Adrenal gland (tissue), 12 donors: Measurements from ENCODE around the gene BARHL1. TPM values are rescaled to one million over a fixed set of nuclear protein-coding genes. Genes with fewer than 3 reads are reported as not detected.

ENCODE experiments used
- DNase-seq, 7 donors: peaks; one replicate each; pipeline ENCODE4 v3.0.0-alpha.2; 2019 to 2020
- H3K27ac ChIP-seq, 5 donors: fragments of 200-600 bp; sonication (generic) in 4 of 5; 1 replicate in 3 of 5; 2 replicates in 2 of 5; pipeline versions ENCODE4 v1.5.1 to v1.8.0; 2016 to 2020; ENCODE audit warnings: mild to moderate bottlenecking in 1 of 5
- H3K27me3 ChIP-seq: fragments of 200-600 bp; 2 replicates; pipeline ENCODE4 v1.8.0; 2021
- H3K36me3 ChIP-seq, 2 donors: fragments of 200-600 bp; replicated peaks in 1 of 2; 1 replicate in 1 of 2; 2 replicates in 1 of 2; pipeline versions ENCODE4 v1.5.1 to v1.8.0; 2018 to 2022
- H3K4me1 ChIP-seq, 2 donors: fragments of 200-600 bp; replicated peaks in 1 of 2; 1 replicate in 1 of 2; 2 replicates in 1 of 2; pipeline versions ENCODE4 v1.5.1 to v1.8.0; 2018 to 2021
- H3K4me3 ChIP-seq, 4 donors: fragments of 200-600 bp; sonication (generic) in 3 of 4; one replicate each; pipeline ENCODE4 v1.5.1; 2016 to 2018
- H3K9me3 ChIP-seq, 3 donors: fragments of 200-600 bp; sonication (generic) in 1 of 3; replicated peaks in 1 of 3; 1 replicate in 2 of 3; 2 replicates in 1 of 3; pipeline versions ENCODE4 v1.5.1 to v1.8.0; 2016 to 2021
- POLR2A ChIP-seq, 2 donors: fragments of 450-650 bp; IDR thresholded peaks; one replicate each; pipeline ENCODE4 v1.6.1; 2017; ENCODE audit warnings: antibody characterized with exemption in 2 of 2, mild to moderate bottlenecking in 2 of 2, moderate library complexity in 1 of 2
- WGBS, 4 donors: extraction: QIAGEN DNeasy Blood & Tissue Kit in 2 of 4; methylation state at CpG; one replicate each; pipeline versions ENCODE4 v1.1.5 to v1.1.7; 2013 to 2017; 5-methylcytosine and 5-hydroxymethylcytosine counted together
- intact Hi-C, 2 donors: fragments of 100-400 bp; cut with DNase I; formaldehyde crosslinking; loops; one replicate each; pipeline versions ENCODE4 v1.14.1 to v1.15.0; 2022 to 2023
- polyA plus RNA-seq, 3 donors: library from polyadenylated mRNA; stranded (reverse); fragments of 200-250 nt in 2 of 3; fragments of 350-450 nt in 1 of 3; fragmentation: Illumina TruSeq in 1 of 3; extraction: RNeasy Lipid Tissue Mini Kit (QIAGEN cat#74804) in 1 of 3; gene quantifications; one replicate each; pipeline ENCODE4 v1.2.3, GENCODE V29; 2013 to 2014
- total RNA-seq, 9 donors: library from RNA; depleted of rRNA in 4 of 9; stranded (reverse); fragments of >200 nt in 4 of 9; fragments of 120-200 nt in 1 of 9; fragmentation: NEBNext Ultra II Directional in 1 of 9; extraction: Animal tissue kit (Norgen Biotek cat#: 25700) in 1 of 9; gene quantifications; one replicate each; pipeline versions ENCODE4 v1.1.0 to v1.2.4, GENCODE V29; 2013 to 2023
- TF ChIP-seq, protein P1 (sequence below), 6 experiments: fragments of 450-650 bp in 4 of 6; fragments of 200-600 bp in 2 of 6; sonication (generic) in 1 of 6; IDR thresholded peaks; 1 replicate in 5 of 6; 2 replicates in 1 of 6; pipeline versions ENCODE4 v1.5.1 to v1.8.0; 2016 to 2021; ENCODE audit warnings: antibody characterized with exemption in 6 of 6, mild to moderate bottlenecking in 2 of 6, moderate library complexity in 1 of 6
- donor health status: healthy with polysubstance abuse.
- donor health status: Bipolar disorder and iron deficiency.
- donor health status: DM: yes; HTN: yes; CAD: no.
- donor health status: DM: no; HTN: no; CAD: no.
- donor health status: DM: no; HTN: no; CAD: no.
- donor health status: DM: yes; HTN: yes; CAD: no.

The BARHL1 gene
- total and polyA plus RNA-seq, 12 donors: not detected

DNA sequence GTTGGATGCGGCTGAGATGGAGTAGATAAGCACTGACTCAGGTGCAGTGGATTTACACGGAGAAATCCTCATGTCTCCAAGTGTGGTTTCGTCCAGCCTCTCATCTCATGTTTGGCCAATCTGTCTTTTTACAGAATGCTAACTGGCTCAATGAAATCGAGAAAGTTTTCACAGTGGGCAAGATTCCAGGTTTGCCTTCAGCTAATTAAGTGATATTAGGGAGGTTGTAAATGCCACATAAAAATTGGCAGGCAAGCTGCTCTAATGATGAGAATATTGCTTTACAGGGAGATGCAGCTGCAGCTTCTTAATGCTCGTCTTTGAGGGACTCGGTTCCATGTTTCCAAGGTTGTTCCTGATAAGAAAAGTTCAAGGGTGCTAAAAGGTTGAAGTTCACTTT, 23.7 kb downstream of the BARHL1 start:
- intact Hi-C loops: no loop called here
- no peaks in the 10 kb centered on the region for H3K9me3 ChIP-seq
- no peaks in the 10 kb centered on the region for H3K27me3 ChIP-seq
- no peaks in the 10 kb centered on the region for H3K4me1 ChIP-seq
- WGBS, 4 donors: 76 to 82% (median 80%) methylated on average over 6 of the region's 6 CpGs
- H3K27ac ChIP-seq: no peak overlapping the region
- H3K4me3 ChIP-seq: no peak overlapping the region
- H3K36me3 ChIP-seq: peaks cover 0 to 22% of the 10 kb centered on the region in 2 donors
- no peak for DNase-seq
- TF ChIP-seq, protein P1, sequence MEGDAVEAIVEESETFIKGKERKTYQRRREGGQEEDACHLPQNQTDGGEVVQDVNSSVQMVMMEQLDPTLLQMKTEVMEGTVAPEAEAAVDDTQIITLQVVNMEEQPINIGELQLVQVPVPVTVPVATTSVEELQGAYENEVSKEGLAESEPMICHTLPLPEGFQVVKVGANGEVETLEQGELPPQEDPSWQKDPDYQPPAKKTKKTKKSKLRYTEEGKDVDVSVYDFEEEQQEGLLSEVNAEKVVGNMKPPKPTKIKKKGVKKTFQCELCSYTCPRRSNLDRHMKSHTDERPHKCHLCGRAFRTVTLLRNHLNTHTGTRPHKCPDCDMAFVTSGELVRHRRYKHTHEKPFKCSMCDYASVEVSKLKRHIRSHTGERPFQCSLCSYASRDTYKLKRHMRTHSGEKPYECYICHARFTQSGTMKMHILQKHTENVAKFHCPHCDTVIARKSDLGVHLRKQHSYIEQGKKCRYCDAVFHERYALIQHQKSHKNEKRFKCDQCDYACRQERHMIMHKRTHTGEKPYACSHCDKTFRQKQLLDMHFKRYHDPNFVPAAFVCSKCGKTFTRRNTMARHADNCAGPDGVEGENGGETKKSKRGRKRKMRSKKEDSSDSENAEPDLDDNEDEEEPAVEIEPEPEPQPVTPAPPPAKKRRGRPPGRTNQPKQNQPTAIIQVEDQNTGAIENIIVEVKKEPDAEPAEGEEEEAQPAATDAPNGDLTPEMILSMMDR (IDR thresholded peaks at IDR 0.05): no peak
- no peak for TF ChIP-seq POLR2A (IDR thresholded peaks at IDR 0.05)

DNA sequence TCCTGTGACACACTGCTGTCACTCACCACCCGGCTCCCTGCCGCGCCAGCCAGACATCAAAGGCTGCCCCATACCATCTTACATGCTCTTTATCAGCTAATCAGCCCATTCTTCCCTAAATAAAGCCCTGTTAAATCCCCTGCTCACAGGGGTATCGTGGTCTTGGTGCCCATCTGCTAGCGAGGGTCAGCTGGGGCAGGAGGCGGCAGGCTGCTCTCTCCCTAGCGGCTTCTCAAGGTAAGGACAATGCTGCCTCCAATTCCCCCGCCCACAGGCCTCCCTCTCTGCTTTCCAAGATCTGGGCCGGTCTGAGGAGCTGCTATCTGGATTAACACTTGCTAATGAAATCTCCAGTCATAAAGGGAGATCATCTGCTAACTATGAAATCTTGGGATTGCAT, 26.8 kb downstream of the BARHL1 start:
- Histone ChIP-seq H3K4me1 (no peaks in the 10 kb centered on the region), H3K27ac (no peak overlapping the region), H3K4me3 (no peak overlapping the region), H3K9me3 (no peaks in the 10 kb centered on the region), H3K27me3 (no peaks in the 10 kb centered on the region), H3K36me3 (peaks cover 0 to 36% of the 10 kb centered on the region in 2 donors)
- DNase-seq: no peak
- intact Hi-C loops: no loop called here
- no peak for TF ChIP-seq POLR2A (IDR thresholded peaks at IDR 0.05)
- TF ChIP-seq, protein P1 (IDR thresholded peaks at IDR 0.05): no peak
- WGBS, 4 donors: 93 to 97% (median 93%) methylated on average over 9 of the region's 9 CpGs

DNA sequence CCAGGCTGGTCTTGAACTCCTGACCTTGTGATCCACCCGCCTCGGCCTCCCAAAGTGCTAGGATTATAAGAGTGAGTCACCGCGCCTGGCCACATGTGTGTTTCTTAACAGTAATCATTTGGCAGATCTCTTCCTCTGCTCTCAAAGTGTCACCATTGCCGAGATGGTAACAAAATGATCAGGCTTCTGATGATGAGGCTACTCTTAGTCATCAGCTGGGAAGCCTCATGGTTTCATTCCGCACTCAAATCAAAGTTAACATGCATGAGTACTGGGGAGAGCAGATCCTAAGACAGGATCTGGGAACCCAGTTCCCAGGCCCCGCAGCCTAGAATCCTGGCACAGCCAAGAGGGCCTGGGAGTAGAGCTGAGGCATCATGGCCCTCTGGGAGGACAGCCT, 27.4 kb downstream of the BARHL1 start:
- peaks cover 0 to 36% of the 10 kb centered on the region in 2 donors for H3K36me3 ChIP-seq
- 85 to 86% (median 86%) methylated on average over 6 to 7 of the region's 7 CpGs for whole genome bisulfite sequencing, 4 donors
- intact Hi-C loops: no loop called here

DNA sequence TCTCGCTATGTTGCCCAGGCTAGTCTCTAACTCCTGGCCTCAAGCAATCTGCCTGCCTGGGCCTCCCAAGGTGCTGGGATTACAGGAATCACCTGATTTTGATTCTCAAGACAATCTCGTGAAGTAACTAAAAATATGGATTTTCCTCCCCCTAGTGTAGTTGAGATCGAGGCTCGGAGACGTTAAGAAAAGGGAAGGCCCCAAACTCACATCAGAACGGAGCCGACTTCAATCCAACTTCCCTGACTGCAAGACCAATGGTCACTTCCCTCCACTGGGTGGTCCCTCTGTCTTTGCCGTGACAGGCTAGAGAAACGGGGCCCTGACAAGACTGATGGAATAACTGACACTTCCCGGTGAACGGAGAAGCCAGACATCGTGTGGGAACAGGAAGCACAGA, 28.3 kb downstream of the BARHL1 start:
- Histone ChIP-seq H3K9me3 (no peaks in the 10 kb centered on the region), H3K36me3 (peaks cover 0 to 36% of the 10 kb centered on the region in 2 donors), H3K27me3 (no peaks in the 10 kb centered on the region), H3K4me1 (no peaks in the 10 kb centered on the region), H3K4me3 (no peak overlapping the region), H3K27ac (no peak overlapping the region)
- TF ChIP-seq POLR2A (IDR thresholded peaks at IDR 0.05): no peak
- intact Hi-C loops: no loop called here
- no peak for DNase-seq
- 87 to 91% (median 89%) methylated on average over 12 of the region's 12 CpGs for WGBS, 4 donors

More for the DNA sequence above, 27.4 kb downstream of the BARHL1 start:
- Histone ChIP-seq H3K27me3 (no peaks in the 10 kb centered on the region), H3K27ac (no peak overlapping the region), H3K9me3 (no peaks in the 10 kb centered on the region), H3K4me1 (no peaks in the 10 kb centered on the region), H3K4me3 (no peak overlapping the region)
- TF ChIP-seq, protein P1 (IDR thresholded peaks at IDR 0.05): no peak
- no peak for TF ChIP-seq POLR2A (IDR thresholded peaks at IDR 0.05)
- DNase-seq: no peak

DNA sequence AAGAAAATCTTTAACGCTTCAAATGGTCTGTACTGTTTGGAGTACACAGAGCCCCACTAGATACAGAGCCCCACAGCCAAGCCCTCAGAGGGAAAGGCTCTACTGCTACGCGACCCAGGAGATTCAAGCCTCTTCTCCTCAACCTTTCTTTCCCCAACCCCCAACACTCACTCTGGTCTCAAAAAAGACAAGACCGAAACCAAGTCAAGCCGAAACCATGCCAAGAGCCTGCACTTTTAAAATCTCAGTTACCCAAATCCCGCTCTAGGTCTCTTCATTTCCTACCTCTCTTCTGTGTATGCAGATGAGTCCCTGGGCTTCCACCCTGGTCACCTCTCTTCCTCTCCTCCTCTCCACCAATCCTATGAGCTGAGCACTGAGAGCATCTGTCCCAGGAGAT, 31.9 kb downstream of the BARHL1 start:
- WGBS, 4 donors: 79 to 91% (median 85%) methylated on average over 6 of the region's 6 CpGs

More for the DNA sequence above, 31.9 kb downstream of the BARHL1 start:
- intact Hi-C loops: no loop called here
- Histone ChIP-seq H3K27me3 (no peaks in the 10 kb centered on the region), H3K9me3 (no peaks in the 10 kb centered on the region), H3K4me3 (no peak overlapping the region), H3K27ac (no peak overlapping the region), H3K4me1 (no peaks in the 10 kb centered on the region), H3K36me3 (peaks cover 0 to 39% of the 10 kb centered on the region in 2 donors)
- TF ChIP-seq, protein P1 (IDR thresholded peaks at IDR 0.05): no peak
- TF ChIP-seq POLR2A (IDR thresholded peaks at IDR 0.05): no peak
- no peak for DNase-seq
